ENCODE data around the gene NFYC.
A peak's percentile ranks its signal among the peaks of the same experiment; 100 is the strongest.

Gene NFYC

GRCh38 chr1:40798366-40799281 lies 107.1 kb downstream of the NFYC start:
- DNase-seq (ENCODE audit: low read depth in 2 of 2): no peak

GRCh38 chr1:40799351-40799867 lies 107.9 kb downstream of the NFYC start:
- DNase-seq (ENCODE audit: low read depth in 2 of 2): no peak

GRCh38 chr1:40801742-40802077 lies 110.2 kb downstream of the NFYC start:
- DNase-seq (ENCODE audit: low read depth in 2 of 2): no peak

- DNase-seq (ENCODE audit: low read depth in 2 of 2): peak; percentile 70 to 77
Observed at GRCh38 chr1:40802078-40802741, 110.7 kb downstream of the NFYC start.

- no peak for DNase-seq (ENCODE audit: low read depth in 2 of 2)
Observed at GRCh38 chr1:40802742-40803113, 111.2 kb downstream of the NFYC start.

GRCh38 chr1:40803447-40803846 lies 111.9 kb downstream of the NFYC start:
- DNase-seq (ENCODE audit: low read depth in 2 of 2): no peak

GRCh38 chr1:40803902-40804301 lies 112.4 kb downstream of the NFYC start:
- DNase-seq (ENCODE audit: low read depth in 2 of 2): no peak

- no peak for DNase-seq (ENCODE audit: low read depth in 2 of 2)
Observed at GRCh38 chr1:40806240-40806639, 114.7 kb downstream of the NFYC start.

- no peak for DNase-seq (ENCODE audit: low read depth in 2 of 2)
Observed at GRCh38 chr1:40806731-40807695, 115.5 kb downstream of the NFYC start.

GRCh38 chr1:40808002-40808401 lies 116.5 kb downstream of the NFYC start:
- DNase-seq (ENCODE audit: low read depth in 2 of 2): no peak

GRCh38 chr1:40808444-40808843 lies 116.9 kb downstream of the NFYC start:
- no peak for DNase-seq (ENCODE audit: low read depth in 2 of 2)

GRCh38 chr1:40808909-40809308 lies 117.4 kb downstream of the NFYC start:
- DNase-seq (ENCODE audit: low read depth in 2 of 2): no peak

- DNase-seq (ENCODE audit: low read depth in 2 of 2): no peak
Observed at GRCh38 chr1:40810927-40811326, 119.4 kb downstream of the NFYC start.

- DNase-seq (ENCODE audit: low read depth in 2 of 2): no peak
Observed at GRCh38 chr1:40815420-40815819, 123.9 kb downstream of the NFYC start.

- DNase-seq (ENCODE audit: low read depth in 2 of 2): no peak
Observed at GRCh38 chr1:40817791-40818263, 126.3 kb downstream of the NFYC start.

- DNase-seq (ENCODE audit: low read depth in 2 of 2): peak; percentile 56 to 82
Observed at GRCh38 chr1:40818264-40818961, 126.9 kb downstream of the NFYC start.

- DNase-seq (ENCODE audit: low read depth in 2 of 2): no peak
Observed at GRCh38 chr1:40819101-40819500, 127.6 kb downstream of the NFYC start.

GRCh38 chr1:40820251-40820797 lies 128.8 kb downstream of the NFYC start:
- DNase-seq (ENCODE audit: low read depth in 2 of 2): no peak
